ENCODE results near the gene PABPN1L.
"Not testable (repeated sequence)": the region's sequence is repeated elsewhere in the genome, so short reads cannot be mapped to it uniquely, and the experiment has no call there.

The PABPN1L gene

DNA sequence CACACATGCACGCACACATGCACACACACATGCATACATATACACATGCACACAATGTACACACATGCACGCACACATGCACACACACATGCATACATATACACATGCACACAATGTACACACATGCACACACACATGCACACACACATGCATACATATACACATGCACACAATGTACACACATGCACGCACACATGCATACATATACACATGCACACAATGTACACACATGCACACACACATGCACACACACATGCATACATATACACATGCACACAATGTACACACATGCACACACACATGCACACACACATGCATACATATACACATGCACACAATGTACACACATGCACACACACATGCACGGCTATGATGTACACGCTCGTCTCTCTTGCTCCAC lies 27.8 kb upstream of the PABPN1L start:
- POLR2A ChIA-PET; CTCF ChIA-PET; DNase-seq; H3K4me1 ChIP-seq (ENCODE audit: control extremely low read depth in 1 of 4, control insufficient read depth in 4 of 4, insufficient read depth in 4 of 4, low read length in 3 of 4); H3K27me3 ChIP-seq (replicated peaks in 2 of 5; ENCODE audit: control insufficient read depth in 4 of 5, insufficient read depth in 5 of 5, low read length in 4 of 5); H3K4me3 ChIP-seq (ENCODE audit: control insufficient read depth in 1 of 7, extremely low read depth in 1 of 7, insufficient read depth in 4 of 7, low read depth in 2 of 7, low read length in 6 of 7); H3K27ac ChIP-seq (ENCODE audit: insufficient read depth in 1 of 2, low read depth in 1 of 2, low read length in 2 of 2, poor library complexity in 1 of 2, severe bottlenecking in 2 of 2): not testable (repeated sequence)
- no CpG with 5 or more reads among the region's 6 CpGs for WGBS (ENCODE audit: insufficient coverage)
- Histone ChIP-seq H3K9me3 (ENCODE audit: control extremely low read depth in 1 of 5, control insufficient read depth in 4 of 5, insufficient read depth in 2 of 5, low read depth in 1 of 5, low read length in 4 of 5) (peaks cover 0 to 13% (median 7%) of the 10 kb centered on the region in 5 experiments), H3K36me3 (ENCODE audit: control insufficient read depth in 4 of 4, insufficient read depth in 4 of 4, low read length in 3 of 4) (peaks cover 14 to 97% (median 79%) of the 10 kb centered on the region in 4 experiments)

DNA sequence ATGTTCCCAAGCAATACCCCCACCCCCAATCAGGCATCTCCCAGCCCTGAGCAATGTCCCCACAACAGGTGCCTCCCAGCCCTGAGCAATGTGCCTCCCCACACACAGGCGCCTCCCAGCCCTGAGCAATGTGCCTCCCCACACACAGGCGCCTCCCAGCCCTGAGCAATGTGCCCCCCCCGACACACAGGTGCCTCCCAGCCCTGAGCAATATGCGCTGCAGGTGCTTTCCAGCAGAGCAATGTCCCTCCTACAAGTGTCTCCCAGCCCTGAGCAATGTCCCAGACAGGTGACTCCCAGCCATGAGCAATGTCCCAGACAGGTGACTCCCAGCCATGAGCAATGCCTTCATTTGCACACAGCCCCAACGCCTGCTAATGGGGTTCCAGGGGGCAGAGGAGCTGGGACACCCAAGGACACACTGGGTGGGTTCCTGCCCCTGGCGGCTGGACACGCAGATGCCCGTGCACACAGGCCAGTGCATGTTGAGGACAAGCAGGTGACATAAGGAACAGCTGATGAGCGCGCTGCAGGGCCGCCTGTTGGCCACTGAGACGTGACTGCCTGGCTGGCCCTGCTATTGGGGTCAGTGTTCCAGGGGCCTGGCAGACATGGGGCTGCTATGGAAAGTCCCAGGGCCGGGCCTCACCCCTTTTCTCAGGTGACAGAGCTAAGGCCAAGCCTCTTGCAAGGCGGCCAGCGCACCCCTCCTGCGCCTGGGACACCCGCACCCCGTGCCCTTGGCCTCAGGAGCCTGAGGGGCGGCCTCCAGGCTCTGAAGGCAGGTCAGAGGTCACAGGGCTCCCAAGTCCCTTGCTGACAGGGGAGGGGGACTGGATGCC lies 26.9 kb upstream of the PABPN1L start:
- no peak overlapping the region for H3K4me3 ChIP-seq (ENCODE audit: control insufficient read depth in 1 of 7, extremely low read depth in 1 of 7, insufficient read depth in 4 of 7, low read depth in 2 of 7, low read length in 6 of 7)
- H3K9me3 ChIP-seq (ENCODE audit: control extremely low read depth in 1 of 5, control insufficient read depth in 4 of 5, insufficient read depth in 2 of 5, low read depth in 1 of 5, low read length in 4 of 5): peaks cover 0 to 13% (median 7%) of the 10 kb centered on the region in 5 experiments
- no peak overlapping the region for H3K27ac ChIP-seq (ENCODE audit: insufficient read depth in 1 of 2, low read depth in 1 of 2, low read length in 2 of 2, poor library complexity in 1 of 2, severe bottlenecking in 2 of 2)
- WGBS (ENCODE audit: insufficient coverage): 98% methylated on average over 15 of the region's 19 CpGs
- DNase-seq: no peak
- peaks cover 0 to 5% (median 2%) of the 10 kb centered on the region in 4 experiments for H3K4me1 ChIP-seq (ENCODE audit: control extremely low read depth in 1 of 4, control insufficient read depth in 4 of 4, insufficient read depth in 4 of 4, low read length in 3 of 4)
- H3K27me3 ChIP-seq (replicated peaks in 2 of 5; ENCODE audit: control insufficient read depth in 4 of 5, insufficient read depth in 5 of 5, low read length in 4 of 5): no peaks in the 10 kb centered on the region
- H3K36me3 ChIP-seq (ENCODE audit: control insufficient read depth in 4 of 4, insufficient read depth in 4 of 4, low read length in 3 of 4): peaks cover 14 to 94% (median 75%) of the 10 kb centered on the region in 4 experiments
- CTCF ChIA-PET: no interaction called here
- POLR2A ChIA-PET: interaction anchor here (0.5 kb wide), 1 partner anchor 200 kb away, joined by 3 read pairs; the partner anchor contains the start of gene ACSF3

DNA sequence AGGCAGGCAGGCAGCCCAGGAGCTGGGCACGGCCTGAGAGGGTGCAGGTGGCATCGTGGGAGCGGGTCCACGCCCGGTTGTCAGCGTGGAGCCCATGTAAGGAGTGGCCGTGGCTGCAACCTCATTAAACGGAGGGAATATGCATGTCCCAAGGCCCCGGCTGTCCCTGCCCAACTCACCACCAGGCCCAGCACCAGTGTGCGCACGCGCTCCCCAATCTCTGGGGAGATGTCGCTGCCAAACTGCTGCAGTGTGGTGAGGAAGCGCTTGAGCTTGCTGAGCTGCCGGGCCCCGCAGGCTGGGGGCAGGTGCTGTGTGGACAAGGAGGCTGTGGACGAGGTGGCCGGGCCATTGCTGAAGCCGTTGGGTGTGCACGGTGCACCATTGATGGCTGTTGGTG lies 25.6 kb upstream of the PABPN1L start:
- Histone ChIP-seq H3K36me3 (ENCODE audit: control insufficient read depth in 4 of 4, insufficient read depth in 4 of 4, low read length in 3 of 4) (peaks cover 14 to 92% (median 74%) of the 10 kb centered on the region in 4 experiments), H3K27me3 (replicated peaks in 2 of 5; ENCODE audit: control insufficient read depth in 4 of 5, insufficient read depth in 5 of 5, low read length in 4 of 5) (no peaks in the 10 kb centered on the region), H3K27ac (ENCODE audit: insufficient read depth in 1 of 2, low read depth in 1 of 2, low read length in 2 of 2, poor library complexity in 1 of 2, severe bottlenecking in 2 of 2) (no peak overlapping the region), H3K9me3 (ENCODE audit: control extremely low read depth in 1 of 5, control insufficient read depth in 4 of 5, insufficient read depth in 2 of 5, low read depth in 1 of 5, low read length in 4 of 5) (peaks cover 0 to 13% (median 7%) of the 10 kb centered on the region in 5 experiments), H3K4me1 (ENCODE audit: control extremely low read depth in 1 of 4, control insufficient read depth in 4 of 4, insufficient read depth in 4 of 4, low read length in 3 of 4) (peaks cover 0 to 5% (median 2%) of the 10 kb centered on the region in 4 experiments), H3K4me3 (ENCODE audit: control insufficient read depth in 1 of 7, extremely low read depth in 1 of 7, insufficient read depth in 4 of 7, low read depth in 2 of 7, low read length in 6 of 7) (no peak overlapping the region)
- CTCF ChIA-PET: interaction anchor here (1.2 kb wide), 1 partner anchor 86 kb away, joined by 3 read pairs; no protein-coding TSS in a partner anchor
- POLR2A ChIA-PET: no interaction called here
- DNase-seq: no peak
- 96% methylated on average over 20 of the region's 20 CpGs for WGBS (ENCODE audit: insufficient coverage)

DNA sequence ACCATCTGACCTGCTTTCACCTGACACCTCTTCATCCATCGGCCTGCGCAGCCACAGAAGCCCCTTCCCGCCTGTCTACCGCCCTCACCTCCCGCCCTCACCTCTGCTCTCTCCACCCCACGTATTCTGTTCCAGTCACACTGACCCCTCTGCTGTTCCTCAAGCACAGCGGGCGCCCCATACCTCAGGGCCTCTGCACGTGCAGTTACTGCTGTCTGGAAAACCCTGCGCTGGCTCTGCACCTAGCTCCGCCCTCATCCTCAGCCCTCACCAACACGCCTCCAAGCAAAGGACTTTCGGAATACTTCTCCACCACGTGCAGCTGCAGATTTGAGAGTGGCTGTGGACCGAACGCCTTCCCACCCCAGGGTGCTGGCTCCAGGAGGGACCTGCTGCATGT lies 24.6 kb upstream of the PABPN1L start:
- no peak overlapping the region for H3K27ac ChIP-seq (ENCODE audit: insufficient read depth in 1 of 2, low read depth in 1 of 2, low read length in 2 of 2, poor library complexity in 1 of 2, severe bottlenecking in 2 of 2)
- no peaks in the 10 kb centered on the region for H3K27me3 ChIP-seq (replicated peaks in 2 of 5; ENCODE audit: control insufficient read depth in 4 of 5, insufficient read depth in 5 of 5, low read length in 4 of 5)
- 96% methylated on average over 9 of the region's 16 CpGs for WGBS (ENCODE audit: insufficient coverage)
- CTCF ChIA-PET: interaction anchor here (1.2 kb wide), 1 partner anchor 85 kb away, joined by 3 read pairs; no protein-coding TSS in a partner anchor
- no peak for DNase-seq
- POLR2A ChIA-PET: no interaction called here
- H3K4me1 ChIP-seq (ENCODE audit: control extremely low read depth in 1 of 4, control insufficient read depth in 4 of 4, insufficient read depth in 4 of 4, low read length in 3 of 4): peaks cover 0 to 5% (median 2%) of the 10 kb centered on the region in 4 experiments
- peaks cover 14 to 92% (median 71%) of the 10 kb centered on the region in 4 experiments for H3K36me3 ChIP-seq (ENCODE audit: control insufficient read depth in 4 of 4, insufficient read depth in 4 of 4, low read length in 3 of 4)
- H3K4me3 ChIP-seq (ENCODE audit: control insufficient read depth in 1 of 7, extremely low read depth in 1 of 7, insufficient read depth in 4 of 7, low read depth in 2 of 7, low read length in 6 of 7): no peak overlapping the region
- peaks cover 0 to 13% (median 7%) of the 10 kb centered on the region in 5 experiments for H3K9me3 ChIP-seq (ENCODE audit: control extremely low read depth in 1 of 5, control insufficient read depth in 4 of 5, insufficient read depth in 2 of 5, low read depth in 1 of 5, low read length in 4 of 5)

DNA sequence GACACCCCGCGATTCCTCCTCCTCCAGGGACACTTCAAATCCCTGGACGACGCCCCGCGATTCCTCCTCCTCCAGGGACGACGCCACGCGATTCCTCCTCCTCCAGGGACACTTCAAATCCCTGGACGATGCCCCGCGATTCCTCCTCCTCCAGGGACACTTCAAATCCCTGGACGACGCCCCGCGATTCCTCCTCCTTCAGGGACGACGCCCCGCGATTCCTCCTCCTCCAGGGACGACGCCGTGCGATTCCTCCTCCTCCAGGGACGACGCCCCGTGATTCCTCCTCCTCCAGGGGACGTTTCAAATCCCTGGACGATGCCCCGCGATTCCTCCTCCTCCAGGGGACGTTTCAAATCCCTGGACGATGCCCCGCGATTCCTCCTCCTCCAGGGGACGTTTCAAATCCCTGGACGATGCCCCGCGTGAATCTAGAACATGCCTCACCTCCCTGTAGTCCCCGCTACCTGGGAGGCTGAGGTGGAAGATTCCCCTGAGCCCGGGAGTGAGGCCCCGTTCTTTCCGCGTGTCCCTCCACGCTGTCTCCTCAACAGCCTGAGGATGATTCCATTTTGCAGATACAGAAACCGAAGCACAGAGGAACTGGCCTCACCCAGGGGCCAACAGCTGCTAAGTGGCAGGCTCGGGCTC lies 23.4 kb upstream of the PABPN1L start:
- POLR2A ChIA-PET; H3K4me3 ChIP-seq (ENCODE audit: control insufficient read depth in 1 of 7, extremely low read depth in 1 of 7, insufficient read depth in 4 of 7, low read depth in 2 of 7, low read length in 6 of 7); H3K27me3 ChIP-seq (replicated peaks in 2 of 5; ENCODE audit: control insufficient read depth in 4 of 5, insufficient read depth in 5 of 5, low read length in 4 of 5); H3K4me1 ChIP-seq (ENCODE audit: control extremely low read depth in 1 of 4, control insufficient read depth in 4 of 4, insufficient read depth in 4 of 4, low read length in 3 of 4); H3K27ac ChIP-seq (ENCODE audit: insufficient read depth in 1 of 2, low read depth in 1 of 2, low read length in 2 of 2, poor library complexity in 1 of 2, severe bottlenecking in 2 of 2); CTCF ChIA-PET; DNase-seq: not testable (repeated sequence)
- WGBS (ENCODE audit: insufficient coverage): 96% methylated on average over 41 of the region's 48 CpGs
- H3K9me3 ChIP-seq (ENCODE audit: control extremely low read depth in 1 of 5, control insufficient read depth in 4 of 5, insufficient read depth in 2 of 5, low read depth in 1 of 5, low read length in 4 of 5): peaks cover 0 to 13% (median 7%) of the 10 kb centered on the region in 5 experiments
- peaks cover 11 to 92% (median 75%) of the 10 kb centered on the region in 4 experiments for H3K36me3 ChIP-seq (ENCODE audit: control insufficient read depth in 4 of 4, insufficient read depth in 4 of 4, low read length in 3 of 4)

DNA sequence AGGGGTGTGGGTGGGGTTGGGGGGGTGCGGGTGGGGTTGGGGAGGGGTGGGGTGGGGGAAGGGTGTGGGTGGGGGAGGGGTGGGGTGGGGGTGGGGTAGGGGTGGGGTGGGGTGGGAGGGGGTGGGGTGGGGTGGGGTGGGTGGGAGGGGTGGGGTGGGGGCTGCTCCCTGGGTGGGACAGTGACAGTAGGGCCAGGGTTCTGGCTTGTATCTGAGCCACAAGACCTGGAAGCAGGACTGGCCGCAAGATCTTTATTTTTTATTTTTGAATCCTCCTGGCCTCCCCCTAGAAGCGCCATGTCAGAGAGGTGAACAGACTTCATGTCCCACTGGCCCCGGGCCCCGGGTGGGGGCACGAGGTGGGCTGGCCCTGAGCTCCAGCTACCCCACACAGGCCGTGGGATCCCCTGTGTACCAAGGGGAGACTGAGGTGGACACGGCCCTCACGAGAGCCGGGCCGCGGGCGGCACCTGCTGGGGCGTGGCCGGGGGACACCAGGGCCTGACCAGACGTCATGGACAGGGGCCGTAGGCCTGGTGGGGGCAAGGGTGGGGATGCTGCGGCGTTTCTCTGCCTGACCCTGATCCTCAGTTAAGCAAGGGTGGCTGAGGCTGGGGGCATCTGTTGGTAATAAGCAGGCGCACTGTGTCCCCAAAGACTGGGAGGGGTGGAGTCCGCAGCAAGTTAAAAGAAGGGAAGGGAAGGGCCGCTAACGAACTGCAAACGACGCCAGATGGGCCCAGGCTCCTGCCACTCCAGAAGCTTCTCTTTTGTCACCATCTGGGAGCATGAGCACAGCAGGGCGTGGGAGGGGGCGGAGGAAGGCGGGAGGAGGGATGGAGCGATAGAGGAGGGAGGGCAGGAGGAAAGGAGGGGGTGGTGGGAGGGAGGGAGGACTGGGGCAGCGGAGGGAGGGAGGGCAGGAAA lies 22.3 kb upstream of the PABPN1L start:
- Histone ChIP-seq H3K4me3 (ENCODE audit: control insufficient read depth in 1 of 7, extremely low read depth in 1 of 7, insufficient read depth in 4 of 7, low read depth in 2 of 7, low read length in 6 of 7) (no peak overlapping the region), H3K4me1 (ENCODE audit: control extremely low read depth in 1 of 4, control insufficient read depth in 4 of 4, insufficient read depth in 4 of 4, low read length in 3 of 4) (peaks cover 0 to 5% (median 1%) of the 10 kb centered on the region in 4 experiments), H3K36me3 (ENCODE audit: control insufficient read depth in 4 of 4, insufficient read depth in 4 of 4, low read length in 3 of 4) (peaks cover 14 to 95% (median 79%) of the 10 kb centered on the region in 4 experiments), H3K9me3 (ENCODE audit: control extremely low read depth in 1 of 5, control insufficient read depth in 4 of 5, insufficient read depth in 2 of 5, low read depth in 1 of 5, low read length in 4 of 5) (peaks cover 0 to 13% (median 7%) of the 10 kb centered on the region in 5 experiments), H3K27ac (ENCODE audit: insufficient read depth in 1 of 2, low read depth in 1 of 2, low read length in 2 of 2, poor library complexity in 1 of 2, severe bottlenecking in 2 of 2) (no peak overlapping the region), H3K27me3 (replicated peaks in 2 of 5; ENCODE audit: control insufficient read depth in 4 of 5, insufficient read depth in 5 of 5, low read length in 4 of 5) (no peaks in the 10 kb centered on the region)
- CTCF ChIA-PET: no interaction called here
- 83% methylated on average over 22 of the region's 30 CpGs for WGBS (ENCODE audit: insufficient coverage)
- peak; percentile 16 to 65 (median 46) for DNase-seq
- POLR2A ChIA-PET: no interaction called here
